ENCODE results near the gene FHIT.
A peak's percentile ranks its signal among the peaks of the same experiment; 100 is the strongest.
"Not testable (repeated sequence)": the region's sequence is repeated elsewhere in the genome, so short reads cannot be mapped to it uniquely, and the experiment has no call there.

Gene FHIT

DNA sequence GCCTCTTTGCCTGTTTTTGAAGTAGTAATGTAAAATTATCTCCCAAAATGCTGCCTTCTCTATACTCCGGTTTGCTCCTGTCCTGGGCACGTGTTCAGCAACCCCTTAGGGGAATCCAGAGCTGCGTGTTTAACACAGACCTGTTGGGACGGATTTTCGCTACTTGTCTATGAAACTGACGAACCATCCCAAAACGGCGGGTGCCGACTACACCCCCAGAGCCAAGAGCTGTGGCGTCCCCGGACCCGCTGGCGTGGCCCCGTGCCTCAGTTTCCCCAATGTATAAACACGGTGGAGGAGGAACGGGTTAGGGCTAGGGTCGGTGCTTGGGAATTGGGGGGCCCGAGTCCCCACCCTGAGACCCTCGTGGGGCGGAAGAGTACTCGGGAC lies 473 bp downstream of the FHIT start:
- no peaks in the 10 kb centered on the region for H3K36me3 Mint-ChIP-seq (ENCODE audit: low read depth)
- no peaks in the 10 kb centered on the region for H3K27me3 Mint-ChIP-seq
- peak overlapping the region; percentile 87 for H3K4me3 Mint-ChIP-seq
- no peaks in the 10 kb centered on the region for H3K9me3 Mint-ChIP-seq
- peak; percentile 26 for DNase-seq
- H3K27ac Mint-ChIP-seq: peak overlapping the region; percentile 82
- no peak for ATAC-seq
- H3K4me1 Mint-ChIP-seq: peaks cover 18% of the 10 kb centered on the region

DNA sequence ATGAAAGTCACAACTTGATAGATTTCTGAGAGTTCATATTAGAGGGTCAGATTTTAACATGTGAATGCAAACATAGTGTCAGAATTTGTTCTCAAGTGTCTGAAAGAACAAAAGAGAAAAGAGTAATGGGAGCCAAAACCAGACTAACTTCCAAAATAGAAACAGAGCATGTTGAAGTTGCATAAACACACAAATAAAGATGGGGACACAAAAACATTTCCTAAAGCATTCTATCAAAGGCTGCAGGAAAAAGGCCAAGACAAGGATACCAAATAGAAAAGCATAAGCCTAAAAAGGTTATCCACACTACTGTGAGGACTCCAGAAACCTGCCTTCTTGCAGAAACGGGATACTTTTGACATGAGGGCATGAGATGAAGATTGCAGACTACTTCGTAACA lies 2.8 kb downstream of the FHIT start:
- H3K27ac Mint-ChIP-seq: no peak overlapping the region
- no peaks in the 10 kb centered on the region for H3K36me3 Mint-ChIP-seq (ENCODE audit: low read depth)
- H3K27me3 Mint-ChIP-seq: no peaks in the 10 kb centered on the region
- no peak overlapping the region for H3K4me3 Mint-ChIP-seq
- peaks cover 18% of the 10 kb centered on the region for H3K4me1 Mint-ChIP-seq
- ATAC-seq (no peak), DNase-seq (no peak)
- no peaks in the 10 kb centered on the region for H3K9me3 Mint-ChIP-seq

DNA sequence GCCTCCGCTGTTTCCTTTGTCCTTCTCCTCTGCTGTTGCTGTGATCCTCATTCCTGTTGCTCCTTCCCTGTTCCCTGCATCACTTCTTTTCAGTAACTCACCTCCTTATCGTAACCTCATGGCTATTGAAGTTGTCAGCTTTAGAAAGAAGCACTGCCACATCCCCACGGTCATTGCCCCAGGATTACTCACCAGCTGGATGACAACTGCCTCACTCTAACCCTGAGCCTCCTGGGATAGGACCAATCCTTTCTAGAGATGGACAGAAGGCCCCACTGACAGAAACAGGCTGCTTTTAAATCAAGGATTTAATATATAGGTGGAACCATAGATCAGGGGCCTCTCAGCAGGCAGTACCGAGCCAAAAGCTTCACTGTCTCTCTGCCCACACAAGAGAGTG lies 4.1 kb downstream of the FHIT start:
- DNase-seq: no peak
- no peak for ATAC-seq
- Mint-ChIP-seq H3K4me1 (peaks cover 16% of the 10 kb centered on the region), H3K27ac (no peak overlapping the region), H3K27me3 (no peaks in the 10 kb centered on the region), H3K4me3 (no peak overlapping the region), H3K36me3 (ENCODE audit: low read depth) (no peaks in the 10 kb centered on the region), H3K9me3 (no peaks in the 10 kb centered on the region)

DNA sequence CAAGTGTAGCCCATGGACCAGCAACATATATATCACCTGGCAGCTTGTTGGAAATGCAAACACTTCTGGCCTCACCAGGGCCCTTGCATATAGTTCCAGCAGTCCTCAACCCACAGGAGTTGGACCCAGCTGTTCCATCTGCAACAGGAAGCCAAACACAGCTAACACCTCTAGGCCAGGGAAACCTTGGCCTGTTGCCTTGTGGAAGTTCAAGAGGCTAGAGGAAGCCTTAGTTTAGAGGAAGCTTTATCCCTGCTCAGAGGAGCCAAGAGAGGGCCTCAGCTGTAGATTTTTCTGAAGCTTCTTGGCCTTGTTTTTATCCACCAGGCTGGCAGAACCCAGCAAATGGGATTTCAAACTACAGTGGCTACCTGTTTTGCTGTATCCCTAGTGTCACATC lies 11.4 kb downstream of the FHIT start:
- Mint-ChIP-seq H3K27me3 (no peaks in the 10 kb centered on the region), H3K4me3 (no peak overlapping the region), H3K9me3 (no peaks in the 10 kb centered on the region), H3K36me3 (ENCODE audit: low read depth) (no peaks in the 10 kb centered on the region), H3K27ac (no peak overlapping the region), H3K4me1 (no peaks in the 10 kb centered on the region)
- ATAC-seq (no peak), DNase-seq (no peak)

DNA sequence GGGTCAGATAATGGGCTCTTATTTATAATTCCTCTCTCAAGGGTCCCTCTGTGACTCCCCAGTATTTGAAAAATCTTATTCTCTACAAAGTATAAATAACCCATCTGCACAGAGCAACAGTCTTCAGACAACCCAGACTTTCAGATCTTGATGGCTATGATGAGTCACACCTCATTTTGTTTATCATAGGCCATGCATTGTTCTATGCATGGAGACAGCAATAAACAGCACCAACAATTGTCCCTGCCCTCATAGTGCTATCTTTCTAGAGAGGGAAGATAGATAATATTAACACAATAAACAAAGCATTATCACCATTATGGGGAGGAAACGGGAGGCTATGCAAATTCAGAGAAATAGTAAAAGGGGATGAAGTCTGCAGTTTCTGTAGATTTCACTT lies 13.4 kb downstream of the FHIT start:
- ATAC-seq (no peak), DNase-seq (no peak)
- no peaks in the 10 kb centered on the region for H3K4me1 Mint-ChIP-seq
- H3K4me3 Mint-ChIP-seq: no peak overlapping the region
- no peaks in the 10 kb centered on the region for H3K36me3 Mint-ChIP-seq (ENCODE audit: low read depth)
- no peak overlapping the region for H3K27ac Mint-ChIP-seq
- H3K9me3 Mint-ChIP-seq: no peaks in the 10 kb centered on the region
- no peaks in the 10 kb centered on the region for H3K27me3 Mint-ChIP-seq

DNA sequence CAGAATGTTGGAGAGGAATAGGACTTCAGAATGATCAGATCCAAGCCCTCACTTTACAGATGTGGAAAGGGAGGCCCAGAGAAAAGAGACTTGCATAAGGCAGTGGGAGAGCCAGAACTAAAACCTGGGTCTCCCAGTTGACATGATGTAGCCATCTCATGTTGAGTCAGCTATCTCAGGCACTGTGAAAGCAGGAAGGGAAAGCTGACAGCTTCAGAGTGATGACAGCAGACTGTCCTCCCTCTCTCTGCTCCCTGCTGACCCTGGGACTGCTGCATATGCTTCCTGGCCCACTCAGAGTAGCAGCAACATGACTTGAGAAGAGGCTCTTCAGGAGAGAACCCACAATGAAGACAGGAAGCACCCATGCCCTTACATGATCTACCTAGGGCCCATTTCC lies 14.7 kb downstream of the FHIT start:
- ATAC-seq (peak; percentile 46), DNase-seq (no peak)
- Mint-ChIP-seq H3K9me3 (no peaks in the 10 kb centered on the region), H3K4me3 (no peak overlapping the region), H3K27ac (no peak overlapping the region), H3K27me3 (no peaks in the 10 kb centered on the region), H3K4me1 (no peaks in the 10 kb centered on the region), H3K36me3 (ENCODE audit: low read depth) (peaks cover under 1% of the 10 kb centered on the region)

DNA sequence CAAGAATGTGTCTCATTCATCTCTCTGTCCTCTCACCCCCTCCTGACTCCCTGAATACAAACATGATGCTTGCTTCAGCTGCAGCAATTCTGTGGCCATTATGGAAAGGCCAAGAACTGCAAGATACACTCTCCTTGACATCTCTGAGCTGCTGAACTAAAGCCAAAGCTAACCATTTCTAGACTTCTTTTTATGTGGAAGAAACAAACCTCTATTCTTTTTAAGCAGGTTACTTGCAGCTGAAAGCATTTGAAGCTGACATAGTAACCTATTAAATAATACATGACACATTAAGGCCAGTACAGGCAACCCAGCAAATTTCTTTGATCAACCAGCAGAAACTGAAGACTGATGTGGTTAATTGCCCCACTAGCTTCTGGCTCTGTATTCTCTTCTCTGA lies 17.5 kb downstream of the FHIT start:
- ATAC-seq (no peak), DNase-seq (no peak)
- H3K4me3 Mint-ChIP-seq: no peak overlapping the region
- no peak overlapping the region for H3K27ac Mint-ChIP-seq
- H3K9me3 Mint-ChIP-seq: no peaks in the 10 kb centered on the region
- H3K27me3 Mint-ChIP-seq: no peaks in the 10 kb centered on the region
- no peaks in the 10 kb centered on the region for H3K4me1 Mint-ChIP-seq
- peaks cover 3% of the 10 kb centered on the region for H3K36me3 Mint-ChIP-seq (ENCODE audit: low read depth)

DNA sequence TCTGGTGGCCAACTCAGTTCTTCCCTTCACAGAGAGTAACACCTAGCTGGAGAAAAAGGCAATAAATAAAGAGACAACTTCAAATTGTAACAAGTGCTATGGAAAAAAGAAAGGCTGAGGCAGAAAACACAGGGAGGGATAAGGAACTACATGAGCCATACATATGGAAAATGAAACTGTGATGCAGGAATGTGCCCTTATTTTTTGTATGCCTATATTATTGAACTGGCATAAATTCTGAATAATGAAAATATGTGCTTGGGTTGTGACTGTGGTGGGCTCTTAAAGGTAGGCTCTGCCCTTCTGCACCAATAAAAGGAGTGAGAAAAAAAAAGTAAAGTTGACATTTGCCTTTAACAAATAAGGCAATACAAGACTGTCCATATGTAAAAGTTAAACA lies 19.6 kb downstream of the FHIT start:
- H3K36me3 Mint-ChIP-seq (ENCODE audit: low read depth): peaks cover 3% of the 10 kb centered on the region
- H3K4me3 Mint-ChIP-seq: no peak overlapping the region
- ATAC-seq: no peak
- H3K27ac Mint-ChIP-seq: no peak overlapping the region
- H3K4me1 Mint-ChIP-seq: no peaks in the 10 kb centered on the region
- H3K9me3 Mint-ChIP-seq: no peaks in the 10 kb centered on the region
- DNase-seq: no peak
- no peaks in the 10 kb centered on the region for H3K27me3 Mint-ChIP-seq

DNA sequence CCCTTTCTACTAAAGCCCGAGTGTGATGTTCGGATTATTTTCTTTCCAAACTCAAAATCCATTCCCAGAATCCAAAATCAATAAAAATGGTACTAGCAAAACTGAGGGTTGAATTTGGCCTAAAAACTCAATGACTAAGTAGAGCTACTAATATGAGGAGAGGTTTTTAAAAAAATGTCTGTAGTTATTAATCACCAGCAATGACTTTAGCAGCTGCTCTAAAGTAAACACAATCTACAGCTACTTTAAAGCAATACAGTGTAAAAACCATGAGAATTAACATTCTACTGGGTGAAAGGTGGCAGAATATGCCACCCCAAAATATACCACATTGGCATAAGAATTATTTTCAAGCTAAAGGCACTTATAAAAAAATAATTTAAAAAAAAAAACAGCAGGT lies 23.5 kb downstream of the FHIT start:
- no peak overlapping the region for H3K27ac Mint-ChIP-seq
- no peaks in the 10 kb centered on the region for H3K9me3 Mint-ChIP-seq
- no peaks in the 10 kb centered on the region for H3K4me1 Mint-ChIP-seq
- no peak for ATAC-seq
- no peak for DNase-seq
- H3K36me3 Mint-ChIP-seq (ENCODE audit: low read depth): peaks cover 6% of the 10 kb centered on the region
- no peaks in the 10 kb centered on the region for H3K27me3 Mint-ChIP-seq
- no peak overlapping the region for H3K4me3 Mint-ChIP-seq

DNA sequence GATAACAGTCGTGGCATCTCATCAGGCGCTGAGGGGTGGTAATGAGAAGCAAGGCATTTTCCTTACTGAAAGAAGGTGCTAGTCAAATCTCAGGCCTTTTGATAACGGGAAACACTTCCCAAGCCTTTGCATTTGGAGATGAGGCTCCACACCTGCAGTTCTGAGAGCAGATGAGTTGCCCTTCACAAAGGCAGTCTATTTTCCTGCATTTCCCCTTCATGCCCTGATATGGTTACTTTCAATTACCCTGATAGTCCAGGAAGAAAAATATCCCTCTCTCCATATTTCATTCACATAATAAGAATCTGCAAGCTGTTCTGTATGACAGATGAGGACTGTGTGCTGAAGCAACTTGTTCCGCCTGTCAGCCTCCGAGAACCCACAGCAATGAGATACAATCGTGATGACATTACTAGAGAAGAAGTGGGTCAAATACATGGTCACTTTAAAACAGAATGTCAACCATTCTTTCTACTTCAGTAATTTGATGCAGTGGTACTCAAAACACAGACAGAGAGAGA lies 25.0 kb downstream of the FHIT start:
- DNase-seq (no peak), ATAC-seq (no peak)
- Mint-ChIP-seq H3K4me1 (no peaks in the 10 kb centered on the region), H3K9me3 (no peaks in the 10 kb centered on the region), H3K4me3 (no peak overlapping the region), H3K27me3 (no peaks in the 10 kb centered on the region), H3K27ac (no peak overlapping the region), H3K36me3 (ENCODE audit: low read depth) (peaks cover 3% of the 10 kb centered on the region)

DNA sequence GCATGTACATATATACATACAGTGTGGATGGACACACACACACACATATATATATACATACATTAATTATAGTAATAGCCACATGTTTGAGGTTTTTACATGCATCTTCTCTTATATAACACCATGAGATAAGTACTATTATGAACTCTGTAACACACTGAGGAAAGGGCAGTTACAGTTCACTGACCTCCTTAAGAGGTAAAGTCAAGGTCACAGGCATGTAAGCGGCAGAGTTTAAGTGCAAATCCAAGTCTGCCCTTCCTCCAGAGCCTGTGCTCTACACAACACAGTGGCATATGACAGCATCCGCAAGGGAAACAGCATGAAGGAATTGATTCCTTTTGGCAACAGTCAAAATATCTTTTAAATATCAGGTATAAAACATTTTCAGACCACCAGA lies 26.4 kb downstream of the FHIT start:
- Mint-ChIP-seq H3K36me3 (ENCODE audit: low read depth) (peaks cover 3% of the 10 kb centered on the region), H3K9me3 (no peaks in the 10 kb centered on the region), H3K27ac (no peak overlapping the region), H3K27me3 (no peaks in the 10 kb centered on the region), H3K4me3 (no peak overlapping the region), H3K4me1 (no peaks in the 10 kb centered on the region)
- DNase-seq (no peak), ATAC-seq (no peak)

DNA sequence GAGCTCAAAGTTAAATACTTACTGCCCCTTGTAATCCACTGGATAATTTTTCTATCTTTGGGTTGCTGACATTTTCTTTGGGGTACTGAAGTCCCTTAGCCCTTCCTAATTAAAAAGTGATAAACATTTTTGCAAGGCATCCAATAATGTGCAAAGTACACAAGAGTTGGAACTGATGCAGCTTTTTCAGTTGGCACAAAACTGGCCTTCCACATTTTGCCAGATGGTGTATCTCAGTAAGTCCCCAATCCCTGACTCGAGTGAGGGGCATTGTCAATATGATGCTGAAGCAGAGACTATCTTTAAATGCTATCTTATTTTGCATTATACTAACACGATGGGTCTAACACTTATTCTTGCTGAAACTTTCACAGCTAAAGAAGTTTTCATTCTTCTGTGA lies 27.8 kb downstream of the FHIT start:
- Mint-ChIP-seq H3K27ac (no peak overlapping the region), H3K9me3 (no peaks in the 10 kb centered on the region), H3K36me3 (ENCODE audit: low read depth) (peaks cover 3% of the 10 kb centered on the region), H3K27me3 (no peaks in the 10 kb centered on the region), H3K4me3 (no peak overlapping the region), H3K4me1 (no peaks in the 10 kb centered on the region)
- no peak for DNase-seq
- no peak for ATAC-seq

DNA sequence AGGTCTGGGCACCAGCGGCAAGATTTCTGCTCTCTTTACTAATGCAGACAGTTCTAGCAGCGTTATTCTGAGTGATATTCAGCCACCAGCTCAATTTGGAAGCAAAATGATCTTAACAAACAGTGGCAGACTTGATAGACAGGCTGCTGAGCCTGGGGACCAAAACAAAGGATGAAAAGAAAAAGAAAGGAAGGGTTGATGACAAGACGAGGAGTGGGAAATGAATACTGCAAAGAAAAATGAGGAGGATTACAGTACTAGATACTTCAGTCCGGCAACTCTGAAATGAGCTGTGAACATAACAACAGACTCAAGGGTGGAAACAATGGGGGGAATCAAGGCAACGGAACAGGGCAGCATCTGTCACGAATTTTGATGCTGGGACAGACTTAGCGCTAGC lies 28.8 kb downstream of the FHIT start:
- Mint-ChIP-seq H3K4me1 (no peaks in the 10 kb centered on the region), H3K27me3 (no peaks in the 10 kb centered on the region), H3K27ac (no peak overlapping the region), H3K4me3 (no peak overlapping the region), H3K9me3 (peaks cover 1% of the 10 kb centered on the region), H3K36me3 (ENCODE audit: low read depth) (peaks cover 3% of the 10 kb centered on the region)
- ATAC-seq (no peak), DNase-seq (no peak)

DNA sequence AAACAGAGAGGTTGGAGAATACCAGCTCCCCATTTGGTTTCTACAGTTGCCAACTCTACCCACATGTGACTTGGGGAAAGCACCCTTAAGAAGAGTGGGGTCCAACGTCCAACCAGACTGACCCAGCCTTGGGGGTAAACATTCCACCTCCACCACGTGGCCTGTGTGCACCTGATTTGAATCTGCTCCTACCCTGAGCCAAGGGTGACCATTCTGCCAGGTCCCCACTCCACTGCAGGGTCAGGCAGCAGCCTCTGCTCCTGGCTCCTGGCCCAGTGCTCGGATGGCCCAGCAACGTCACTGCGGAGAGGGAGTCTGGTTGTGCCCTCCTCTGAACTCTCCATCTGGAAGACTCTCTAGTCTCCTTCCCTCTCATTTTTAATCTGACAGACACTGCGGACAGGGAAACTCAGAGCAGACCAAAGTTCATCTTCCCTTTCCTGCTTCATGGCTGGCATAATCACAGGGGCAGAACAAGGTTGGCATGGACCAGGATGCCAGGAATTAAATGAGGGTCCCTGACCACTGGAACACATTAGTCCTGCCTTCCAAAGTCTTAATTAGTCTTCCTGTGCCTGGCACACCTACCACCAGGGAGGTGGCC lies 29.4 kb downstream of the FHIT start:
- peak; percentile 24 for ATAC-seq
- H3K4me1 Mint-ChIP-seq: no peaks in the 10 kb centered on the region
- H3K27ac Mint-ChIP-seq: no peak overlapping the region
- peaks cover 7% of the 10 kb centered on the region for H3K9me3 Mint-ChIP-seq
- DNase-seq: no peak
- no peak overlapping the region for H3K4me3 Mint-ChIP-seq
- no peaks in the 10 kb centered on the region for H3K27me3 Mint-ChIP-seq
- peaks cover 6% of the 10 kb centered on the region for H3K36me3 Mint-ChIP-seq (ENCODE audit: low read depth)

DNA sequence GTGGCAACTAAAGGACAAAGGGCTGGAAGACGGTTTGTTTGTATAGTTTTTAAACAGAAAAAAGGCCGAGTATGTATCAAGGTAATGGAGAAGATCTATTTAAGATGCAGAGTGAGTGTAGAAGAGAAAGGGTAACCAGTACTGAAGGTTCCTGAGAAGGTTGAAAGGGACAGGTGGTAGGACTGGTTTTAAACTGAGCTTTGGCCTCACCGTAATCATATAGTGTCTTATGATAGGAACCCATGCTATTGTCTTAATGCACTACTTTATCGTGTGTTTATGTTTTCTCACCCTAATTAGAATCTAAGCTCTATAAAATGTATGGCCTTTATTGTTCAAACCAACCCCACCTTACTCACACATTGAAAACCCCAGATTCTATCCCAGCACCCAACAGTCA lies 32.7 kb downstream of the FHIT start:
- Mint-ChIP-seq H3K27ac (no peak overlapping the region), H3K27me3 (no peaks in the 10 kb centered on the region), H3K9me3 (peaks cover 11% of the 10 kb centered on the region), H3K36me3 (ENCODE audit: low read depth) (peaks cover 7% of the 10 kb centered on the region), H3K4me3 (no peak overlapping the region), H3K4me1 (no peaks in the 10 kb centered on the region)
- no peak for ATAC-seq
- DNase-seq: no peak

DNA sequence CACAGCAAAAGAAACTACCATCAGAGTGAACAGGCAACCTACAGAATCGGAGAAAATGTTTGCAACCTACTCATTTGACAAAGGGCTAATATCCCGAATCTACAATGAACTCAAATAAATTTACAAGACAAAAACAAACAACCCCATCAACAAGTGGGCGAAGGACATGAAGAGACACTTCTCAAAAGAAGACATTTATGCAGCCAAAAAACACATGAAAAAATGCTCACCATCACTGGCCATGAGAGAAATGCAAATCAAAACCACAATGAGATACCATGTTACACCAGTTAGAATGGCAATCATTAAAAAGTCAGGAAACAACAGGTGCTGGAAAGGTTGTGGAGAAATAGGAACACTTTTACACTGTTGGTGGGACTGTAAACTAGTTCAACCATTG lies 35.1 kb downstream of the FHIT start:
- H3K36me3 Mint-ChIP-seq (ENCODE audit: low read depth); H3K4me1 Mint-ChIP-seq; ATAC-seq; H3K27ac Mint-ChIP-seq; H3K27me3 Mint-ChIP-seq; H3K4me3 Mint-ChIP-seq; DNase-seq: not testable (repeated sequence)
- peaks cover 11% of the 10 kb centered on the region for H3K9me3 Mint-ChIP-seq
